HepG2 (cell line): ENCODE results near the gene SLC25A17. TPM values are rescaled to one million over a fixed set of nuclear protein-coding genes. Genes with fewer than 3 reads are reported as not detected.

ENCODE experiments used
- ATAC-seq: fragments of 200-7000 bp; cut with Tn5 transposase; 3 replicates; pipeline ENCODE4 v1.9.1; 2020; ENCODE audit warnings: mild to moderate bottlenecking, moderate library complexity
- BruUV-seq: library from RNA; stranded (reverse); fragments of 400-500 nt; replicated peaks from 2 replicates; lab custom pipeline; 2021; lab: Mats Ljungman, UMichigan
- CTCF ChIA-PET: fragments of 300-600 bp; formaldehyde crosslinking; extraction: SDS; loops from one replicate; lab custom pipeline; 2021; ENCODE audit warnings: low total read pairs, inconsistent platforms, low intra/inter-chr PET ratio; lab: Yijun Ruan, JAX
- POLR2A ChIA-PET: fragments of 350-600 bp; sonication (Branson Sonifier 250); formaldehyde crosslinking; loops from one replicate; lab custom pipeline; 2020; ENCODE audit warnings: antibody characterized with exemption, inconsistent platforms; lab: Yijun Ruan, JAX
- DNase-seq: peaks from one replicate; pipeline ENCODE4 v3.0.0-alpha.2; 2015; ENCODE audit warnings: low spot score
- FAIRE-seq: peaks from 3 replicates; lab custom pipeline; 2011; peaks lifted over from hg19 to GRCh38; lab: Jason Lieb, UNC
- H2AFZ ChIP-seq: one replicate; pipeline ENCODE4 v1.6.1; 2011; ENCODE audit warnings: low read length, inconsistent platforms
- H3K27ac ChIP-seq: fragments of 300-600 bp; 3 replicates; pipeline ENCODE4 v1.8.0; 2011; ENCODE audit warnings: mixed run types, mild to moderate bottlenecking, mixed read lengths, low read length, inconsistent platforms; ENCODE audit not compliant: insufficient read depth; ENCODE audit errors: extremely low read length
- H3K27me3 ChIP-seq, 2 experiments: fragments of 200-600 bp in 1 of 2; 2 replicates in 1 of 2; 3 replicates in 1 of 2; pipeline versions ENCODE4 v1.6.0 to v1.8.0; 2011; ENCODE audit warnings: low read length in 2 of 2, mild to moderate bottlenecking in 2 of 2, moderate library complexity in 2 of 2, inconsistent platforms in 1 of 2; ENCODE audit not compliant: insufficient read depth in 2 of 2, control insufficient read depth in 1 of 2
- H3K36me3 ChIP-seq, 2 experiments: fragments of 200-600 bp in 1 of 2; replicated peaks in 1 of 2; 2 replicates in 1 of 2; 3 replicates in 1 of 2; pipeline versions ENCODE4 v1.5.1 to v1.8.0; 2011; ENCODE audit warnings: low read length in 2 of 2, inconsistent platforms in 1 of 2; ENCODE audit not compliant: insufficient read depth in 2 of 2, control insufficient read depth in 1 of 2
- H3K4me1 ChIP-seq: 2 replicates; pipeline ENCODE4 v1.5.1; 2012; ENCODE audit warnings: low read length, inconsistent platforms; ENCODE audit not compliant: insufficient read depth
- H3K4me2 ChIP-seq: 2 replicates; pipeline ENCODE4 v1.6.0; 2011; ENCODE audit warnings: low read depth, low read length, inconsistent platforms
- H3K4me3 ChIP-seq, 3 experiments: fragments of 200-600 bp in 1 of 3; sonication (generic), shearing (Covaris generic) in 1 of 3; replicated peaks in 1 of 3; 2 replicates each; pipeline ENCODE4 v1.5.1; 2011 to 2016; ENCODE audit warnings: low read length in 3 of 3, inconsistent platforms in 2 of 3, low read depth in 2 of 3, mild to moderate bottlenecking in 2 of 3, control low read depth in 1 of 3, mixed read lengths in 1 of 3; ENCODE audit not compliant: insufficient read depth in 1 of 3
- H3K79me2 ChIP-seq: one replicate; pipeline ENCODE4 v1.6.1; 2011; ENCODE audit warnings: low read length, inconsistent platforms; ENCODE audit not compliant: insufficient read depth
- H3K9ac ChIP-seq: 2 replicates; pipeline ENCODE4 v1.6.0; 2011; ENCODE audit warnings: mild to moderate bottlenecking, low read depth, low read length, inconsistent platforms; ENCODE audit not compliant: insufficient read depth
- H3K9me3 ChIP-seq: 2 replicates; pipeline ENCODE4 v1.5.1; 2012; ENCODE audit warnings: mild to moderate bottlenecking, low read length
- H4K20me1 ChIP-seq: 2 replicates; pipeline ENCODE4 v1.6.0; 2011; ENCODE audit warnings: inconsistent platforms, mild to moderate bottlenecking, low read length, moderate library complexity; ENCODE audit not compliant: insufficient read depth
- HIC2 ChIP-seq: sonication (generic); formaldehyde crosslinking; IDR thresholded peaks from 2 replicates; pipeline ENCODE4 v1.9.0; 2022; ENCODE audit warnings: low read depth, missing genetic modification reagents
- MAZ ChIP-seq, 2 experiments: sonication (generic) in 1 of 2; formaldehyde crosslinking in 1 of 2; IDR thresholded peaks; 2 replicates each; pipeline versions ENCODE4 v1.5.0 to v1.6.1; 2012 to 2020; ENCODE audit warnings: low read depth in 2 of 2, mild to moderate bottlenecking in 2 of 2, borderline replicate concordance in 1 of 2, improper control_type of control experiment in 1 of 2, low read length in 1 of 2, missing genetic modification reagents in 1 of 2, moderate library complexity in 1 of 2
- SATB2 ChIP-seq: sonication (generic); formaldehyde crosslinking; IDR thresholded peaks from 2 replicates; pipeline ENCODE4 v1.5.0; 2020; ENCODE audit warnings: missing genetic modification reagents
- SNAPC5 ChIP-seq: sonication (generic); formaldehyde crosslinking; IDR thresholded peaks from 2 replicates; pipeline ENCODE4 v1.8.1; 2023; ENCODE audit warnings: mild to moderate bottlenecking, missing genetic modification reagents, borderline replicate concordance
- SP1 ChIP-seq, 2 experiments: fragments of 450-650 bp in 1 of 2; sonication (generic) in 1 of 2; formaldehyde crosslinking in 1 of 2; IDR thresholded peaks; 2 replicates each; pipeline versions ENCODE4 v1.4.0 to v1.6.1; 2016 to 2020; ENCODE audit warnings: missing genetic modification reagents in 1 of 2
- TCF12 ChIP-seq, 2 experiments: fragments of 450-650 bp in 1 of 2; sonication (generic) in 1 of 2; formaldehyde crosslinking in 1 of 2; IDR thresholded peaks; 2 replicates each; pipeline versions ENCODE4 v1.6.1 to v1.8.0; 2017 to 2022; ENCODE audit warnings: antibody characterized with exemption in 1 of 2, mild to moderate bottlenecking in 1 of 2, missing genetic modification reagents in 1 of 2, moderate library complexity in 1 of 2
- ZBTB26 ChIP-seq: IDR thresholded peaks from 2 replicates; pipeline ENCODE4 v1.6.1; 2016; ENCODE audit warnings: missing compliant biosample characterization, missing genetic modification reagents, borderline replicate concordance
- ZNF224 ChIP-seq: sonication (generic); formaldehyde crosslinking; IDR thresholded peaks from 2 replicates; pipeline ENCODE4 v1.5.0; 2020; ENCODE audit warnings: mild to moderate bottlenecking, missing genetic modification reagents
- ZNF562 ChIP-seq: sonication (generic); formaldehyde crosslinking; IDR thresholded peaks from 2 replicates; pipeline ENCODE4 v1.8.0; 2022; ENCODE audit warnings: missing genetic modification reagents, borderline replicate concordance
- ZSCAN29 ChIP-seq: sonication (generic); formaldehyde crosslinking; conservative IDR thresholded peaks from 2 replicates; pipeline ENCODE4 v1.4.0; 2020; ENCODE audit warnings: mild to moderate bottlenecking, missing genetic modification reagents
- WGBS: methylation state at CpG from one replicate; pipeline ENCODE4 v1.1.6; 2017; ENCODE audit warnings: low lambda C conversion rate; 5-methylcytosine and 5-hydroxymethylcytosine counted together
- in situ Hi-C: cut with HindIII; loops from 2 replicates; pipeline ENCODE4 v1.10.0; 2017; ENCODE audit warnings: low pct_unique_long_range_greater_than_20kb; ENCODE audit not compliant: extremely low pct_ligation_motif_present
- intact Hi-C: fragments of 100-400 bp; cut with micrococcal nuclease; formaldehyde crosslinking; loops from one replicate; pipeline ENCODE4 v1.10.0; 2022; ENCODE audit not compliant: unreplicated experiment
- polyA plus RNA-seq, 8 experiments: library from polyadenylated mRNA; depleted of rRNA in 3 of 8; stranded (reverse) in 7 of 8; unstranded in 1 of 8; fragments of >200 nt; fragmentation: Illumina TruSeq in 4 of 8; extraction: Trizol in 4 of 8; gene quantifications; 2 replicates each; pipeline versions ENCODE4 v1.2.1 to v1.2.3, GENCODE V29; 2011 to 2016; ENCODE audit warnings: low read depth in 4 of 8, missing spikeins in 1 of 8, mixed read lengths in 1 of 8; ENCODE audit not compliant: insufficient read depth in 1 of 8
- total RNA-seq, 5 experiments: library from RNA; depleted of rRNA; stranded (reverse); fragments of >200 nt; fragmentation: Illumina TruSeq; extraction: Trizol; gene quantifications; 2 replicates each; pipeline ENCODE4 v1.2.3, GENCODE V29; 2016; ENCODE audit warnings: low read depth in 1 of 5

Gene SLC25A17
- total and polyA plus RNA-seq, 2 of the 13 experiments (the other 11 are each of a cell fraction or from before 2014, with no cell fraction given) = 15.7 to 27.9 TPM

GRCh38 chr22:40743768-40744167 is 75.4 kb downstream of the SLC25A17 start:
- no peak for FAIRE-seq
- H3K9me3 ChIP-seq = peaks cover 5% of the 10 kb centered on the region
- DNase-seq = no peak
- no peak overlapping the region for H3K27ac ChIP-seq
- POLR2A ChIA-PET = no interaction called here
- CTCF ChIA-PET = no interaction called here
- no peak for ATAC-seq
- TF ChIP-seq MAZ (IDR thresholded peaks at IDR 0.05; ENCODE audit: borderline replicate concordance, low read depth, low read length) = no peak
- TF ChIP-seq MAZ (CRISPR knock-in tag; IDR thresholded peaks at IDR 0.05; ENCODE audit: low read depth) = no peak
- TF ChIP-seq SP1 (IDR thresholded peaks at IDR 0.05) = no peak
- TF ChIP-seq SP1 (CRISPR knock-in tag; IDR thresholded peaks at IDR 0.05) = no peak
- TF ChIP-seq ZSCAN29 = no peak
- TF ChIP-seq ZBTB26 = no peak
- H4K20me1 ChIP-seq = no peaks in the 10 kb centered on the region
- H3K4me1 ChIP-seq = peaks cover 7% of the 10 kb centered on the region
- peaks cover 0 to 8% of the 10 kb centered on the region in 2 experiments; a peak in 2 of 5 replicates for H3K27me3 ChIP-seq
- no peak overlapping the region for H2AFZ ChIP-seq
- no peak overlapping the region for H3K9ac ChIP-seq
- intact Hi-C loops (no loop called here), in situ Hi-C loops (no loop called here)
- H3K36me3 ChIP-seq = no peaks in the 10 kb centered on the region
- 34% methylated on average over 9 of the region's 9 CpGs for WGBS
- H3K4me3 ChIP-seq = no peak overlapping the region; a peak in 1 of 6 replicates
- BruUV-seq = no TSS peak
- no peaks in the 10 kb centered on the region for H3K79me2 ChIP-seq
- H3K4me2 ChIP-seq = peak overlapping the region; percentile 27; the same call in 1 of the 2 replicates

GRCh38 chr22:40741116-40741515 is 78.0 kb downstream of the SLC25A17 start:
- H3K27ac ChIP-seq = no peak overlapping the region
- in situ Hi-C loops (no loop called here), intact Hi-C loops (no loop called here)
- H3K4me3 ChIP-seq = no peak overlapping the region
- no peak overlapping the region for H3K9ac ChIP-seq
- DNase-seq (no peak), ATAC-seq (no peak), FAIRE-seq (no peak)
- H2AFZ ChIP-seq = peak overlapping the region; percentile 6
- BruUV-seq = no TSS peak
- H3K9me3 ChIP-seq = no peaks in the 10 kb centered on the region
- H4K20me1 ChIP-seq = no peaks in the 10 kb centered on the region
- no peaks in the 10 kb centered on the region for H3K36me3 ChIP-seq
- ChIA-PET POLR2A (no interaction called here), CTCF (no interaction called here)
- 46% methylated on average over 4 of the region's 4 CpGs for WGBS
- H3K27me3 ChIP-seq = peaks cover 0 to 2% of the 10 kb centered on the region in 2 experiments; a peak in 1 of 5 replicates
- TF ChIP-seq SATB2 (no peak), ZNF562 (CRISPR knock-in tag) (no peak), TCF12 (IDR thresholded peaks at IDR 0.05) (no peak), TCF12 (CRISPR knock-in tag; IDR thresholded peaks at IDR 0.05) (no peak), SNAPC5 (CRISPR knock-in tag) (no peak), ZNF224 (CRISPR knock-in tag) (no peak), HIC2 (CRISPR knock-in tag) (no peak)
- peaks cover 7% of the 10 kb centered on the region for H3K4me1 ChIP-seq
- H3K79me2 ChIP-seq = no peaks in the 10 kb centered on the region
- no peak overlapping the region for H3K4me2 ChIP-seq
